Esophagus muscularis mucosa (tissue), 4 donors: ENCODE data around the gene POLR2J.
"Not testable (repeated sequence)": the region's sequence is repeated elsewhere in the genome, so short reads cannot be mapped to it uniquely, and the experiment has no call there.

Source experiments
- EP300 ChIP-seq: sonication (generic); formaldehyde crosslinking; IDR thresholded peaks from one replicate; pipeline ENCODE4 v1.6.1; 2017; ENCODE audit warnings: antibody characterized with exemption
- POLR2A ChIP-seq: fragments of 450-650 bp; IDR thresholded peaks from one replicate; pipeline ENCODE4 v1.6.1; 2017; ENCODE audit warnings: antibody characterized with exemption, moderate library complexity, mild to moderate bottlenecking, low read depth
- TF ChIP-seq, protein P1 (sequence below), 3 experiments: fragments of 200-600 bp in 2 of 3; fragments of 450-650 bp in 1 of 3; sonication (generic) in 2 of 3; IDR thresholded peaks; one replicate each; pipeline ENCODE4 v1.5.1; 2017 to 2019; ENCODE audit warnings: antibody characterized with exemption in 3 of 3, mild to moderate bottlenecking in 2 of 3, moderate library complexity in 1 of 3

DNA sequence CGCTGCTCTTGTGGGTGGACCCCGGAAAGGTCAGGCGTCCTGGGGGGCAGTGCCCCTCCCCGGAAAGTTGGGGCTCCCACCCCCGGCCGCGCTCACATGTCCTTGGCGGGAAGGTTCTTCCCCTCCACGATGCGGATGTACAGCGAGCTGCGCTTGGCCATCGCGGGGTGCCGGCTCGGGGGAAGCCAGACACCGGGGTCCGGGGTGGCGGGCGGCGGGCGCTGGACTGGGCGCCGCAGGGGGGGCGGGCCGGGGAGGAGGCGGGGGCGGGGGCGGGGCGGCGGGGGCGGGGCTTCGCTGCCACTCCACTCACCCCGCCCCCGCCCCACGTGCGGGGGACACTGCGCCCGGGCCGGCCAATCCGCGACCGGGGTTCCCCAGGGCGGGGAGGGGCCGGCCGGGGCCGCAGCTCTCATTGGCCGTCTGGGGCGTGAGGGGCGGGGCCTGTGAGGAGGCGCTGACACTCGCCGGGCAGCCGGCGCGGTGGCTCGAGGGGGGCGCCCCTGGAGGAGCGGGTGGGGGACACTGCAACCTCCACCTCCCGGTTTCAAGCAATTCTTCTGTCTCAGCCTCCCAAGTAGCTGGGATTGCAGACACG, 38.9 kb upstream of the POLR2J start, which contains the start of gene RASA4B:
- TF ChIP-seq EP300, POLR2A: not testable (repeated sequence)
- TF ChIP-seq, protein P1, sequence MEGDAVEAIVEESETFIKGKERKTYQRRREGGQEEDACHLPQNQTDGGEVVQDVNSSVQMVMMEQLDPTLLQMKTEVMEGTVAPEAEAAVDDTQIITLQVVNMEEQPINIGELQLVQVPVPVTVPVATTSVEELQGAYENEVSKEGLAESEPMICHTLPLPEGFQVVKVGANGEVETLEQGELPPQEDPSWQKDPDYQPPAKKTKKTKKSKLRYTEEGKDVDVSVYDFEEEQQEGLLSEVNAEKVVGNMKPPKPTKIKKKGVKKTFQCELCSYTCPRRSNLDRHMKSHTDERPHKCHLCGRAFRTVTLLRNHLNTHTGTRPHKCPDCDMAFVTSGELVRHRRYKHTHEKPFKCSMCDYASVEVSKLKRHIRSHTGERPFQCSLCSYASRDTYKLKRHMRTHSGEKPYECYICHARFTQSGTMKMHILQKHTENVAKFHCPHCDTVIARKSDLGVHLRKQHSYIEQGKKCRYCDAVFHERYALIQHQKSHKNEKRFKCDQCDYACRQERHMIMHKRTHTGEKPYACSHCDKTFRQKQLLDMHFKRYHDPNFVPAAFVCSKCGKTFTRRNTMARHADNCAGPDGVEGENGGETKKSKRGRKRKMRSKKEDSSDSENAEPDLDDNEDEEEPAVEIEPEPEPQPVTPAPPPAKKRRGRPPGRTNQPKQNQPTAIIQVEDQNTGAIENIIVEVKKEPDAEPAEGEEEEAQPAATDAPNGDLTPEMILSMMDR (IDR thresholded peaks at IDR 0.05): not testable (repeated sequence)
